HEK293 (cell line): ENCODE results near the gene PDYN.

Experiments used
- CTCF ChIA-PET: fragments of 350-600 bp; formaldehyde crosslinking; extraction: SDS; loops from one replicate; lab custom pipeline; 2021; ENCODE audit warnings: antibody characterized with exemption; lab: Yijun Ruan, JAX
- POLR2A ChIA-PET: fragments of 300-600 bp; formaldehyde crosslinking; extraction: SDS; loops from one replicate; lab custom pipeline; 2020; ENCODE audit warnings: antibody characterized with exemption, inconsistent platforms; lab: Yijun Ruan, JAX
- H3K27ac ChIP-seq: fragments of 200-500 bp; sonication (Bioruptor generic); 2 replicates; pipeline ENCODE4 v1.5.1; 2014; ENCODE audit warnings: low read depth, low read length, control low read depth, inconsistent platforms; ENCODE audit errors: extremely low read depth
- H3K36me3 ChIP-seq, 2 experiments: fragments of 200-500 bp in 1 of 2; sonication (Bioruptor generic) in 1 of 2; 1 replicate in 1 of 2; 2 replicates in 1 of 2; pipeline ENCODE4 v1.5.1; 2014 to 2017; ENCODE audit warnings: inconsistent platforms in 2 of 2, low read length in 2 of 2; ENCODE audit not compliant: control insufficient read depth in 2 of 2, insufficient read depth in 1 of 2
- H3K4me1 ChIP-seq: fragments of 200-500 bp; sonication (Bioruptor generic); 2 replicates; pipeline ENCODE4 v1.5.1; 2014; ENCODE audit warnings: mild to moderate bottlenecking, low read length, inconsistent platforms; ENCODE audit not compliant: control insufficient read depth, insufficient read depth
- H3K4me3 ChIP-seq: 2 replicates; pipeline ENCODE4 v1.5.1; 2011; ENCODE audit warnings: low read depth, mild to moderate bottlenecking, control low read depth, low read length, moderate library complexity
- H3K9me3 ChIP-seq: fragments of 200-500 bp; sonication (Bioruptor generic); 2 replicates; pipeline ENCODE4 v1.5.1; 2014; ENCODE audit warnings: low read depth, low read length, inconsistent platforms; ENCODE audit not compliant: control insufficient read depth, insufficient read depth
- GLI4 ChIP-seq: fragments of 450-650 bp; formaldehyde crosslinking; IDR thresholded peaks from 2 replicates; pipeline ENCODE4 v1.5.1; 2016; ENCODE audit warnings: missing biosample characterization, missing genetic modification characterization
- HIC1 ChIP-seq: fragments of 450-650 bp; formaldehyde crosslinking; IDR thresholded peaks from 2 replicates; pipeline ENCODE4 v1.5.1; 2016; ENCODE audit warnings: missing biosample characterization, missing genetic modification characterization
- HOXC10 ChIP-seq: sonication (generic); formaldehyde crosslinking; IDR thresholded peaks from 2 replicates; pipeline ENCODE4 v1.8.1; 2023; ENCODE audit warnings: mild to moderate bottlenecking, missing genetic modification reagents
- MZF1 ChIP-seq: fragments of 450-650 bp; formaldehyde crosslinking; IDR thresholded peaks from 2 replicates; pipeline ENCODE4 v1.5.1; 2017; ENCODE audit warnings: missing biosample characterization, missing genetic modification characterization, borderline replicate concordance
- PRDM4 ChIP-seq: fragments of 450-650 bp; formaldehyde crosslinking; IDR thresholded peaks from 2 replicates; pipeline ENCODE4 v1.5.1; 2017; ENCODE audit warnings: missing biosample characterization, missing genetic modification characterization
- REPIN1 ChIP-seq: fragments of 450-650 bp; formaldehyde crosslinking; IDR thresholded peaks from 2 replicates; pipeline ENCODE4 v1.5.1; 2017; ENCODE audit warnings: missing biosample characterization, missing genetic modification characterization, low read depth
- TRIM28 ChIP-seq: IDR thresholded peaks from 2 replicates; pipeline ENCODE4 v1.6.1; 2011; ENCODE audit warnings: low read length, control low read depth, borderline replicate concordance
- YY2 ChIP-seq: fragments of 450-650 bp; formaldehyde crosslinking; IDR thresholded peaks from 2 replicates; pipeline ENCODE4 v1.5.1; 2016; ENCODE audit warnings: missing biosample characterization, missing genetic modification characterization
- ZNF10 ChIP-seq: fragments of 450-650 bp; formaldehyde crosslinking; IDR thresholded peaks from 2 replicates; pipeline ENCODE4 v1.5.1; 2017; ENCODE audit warnings: missing biosample characterization, missing genetic modification characterization
- ZNF121 ChIP-seq: fragments of 450-650 bp; formaldehyde crosslinking; IDR thresholded peaks from 2 replicates; pipeline ENCODE4 v1.5.1; 2016; ENCODE audit warnings: missing biosample characterization, missing genetic modification characterization
- ZNF248 ChIP-seq: fragments of 450-650 bp; formaldehyde crosslinking; IDR thresholded peaks from 2 replicates; pipeline ENCODE4 v1.5.1; 2017; ENCODE audit warnings: missing biosample characterization, missing genetic modification characterization
- ZNF274 ChIP-seq, 2 experiments: fragments of 200-500 bp in 1 of 2; fragments of 450-650 bp in 1 of 2; sonication (Bioruptor generic) in 1 of 2; formaldehyde crosslinking in 1 of 2; IDR thresholded peaks; 2 replicates each; pipeline versions ENCODE4 v1.5.1 to v1.6.1; 2014 to 2016; ENCODE audit warnings: borderline replicate concordance in 1 of 2, inconsistent platforms in 1 of 2, low read length in 1 of 2, missing biosample characterization in 1 of 2, missing genetic modification characterization in 1 of 2
- ZNF280D ChIP-seq: fragments of 450-650 bp; formaldehyde crosslinking; IDR thresholded peaks from 2 replicates; pipeline ENCODE4 v1.5.1; 2016; ENCODE audit warnings: missing biosample characterization, missing genetic modification characterization
- ZNF335 ChIP-seq: fragments of 450-650 bp; formaldehyde crosslinking; conservative IDR thresholded peaks from 2 replicates; pipeline ENCODE4 v1.5.1; 2016; ENCODE audit warnings: missing biosample characterization, missing genetic modification characterization
- ZNF433 ChIP-seq: fragments of 450-650 bp; formaldehyde crosslinking; IDR thresholded peaks from 2 replicates; pipeline ENCODE4 v1.5.1; 2016; ENCODE audit warnings: missing biosample characterization, missing genetic modification characterization, low read depth
- ZNF518A ChIP-seq: fragments of 450-650 bp; formaldehyde crosslinking; conservative IDR thresholded peaks from 2 replicates; pipeline ENCODE4 v1.5.1; 2016; ENCODE audit warnings: low read depth, missing biosample characterization, missing genetic modification characterization
- ZNF529 ChIP-seq: fragments of 450-650 bp; formaldehyde crosslinking; IDR thresholded peaks from 2 replicates; pipeline ENCODE4 v1.5.1; 2017; ENCODE audit warnings: missing genetic modification characterization, missing biosample characterization; ENCODE audit not compliant: insufficient replicate concordance
- ZNF571 ChIP-seq: fragments of 450-650 bp; formaldehyde crosslinking; IDR thresholded peaks from 2 replicates; pipeline ENCODE4 v1.5.0; 2017; ENCODE audit warnings: missing biosample characterization, missing genetic modification characterization
- ZNF585B ChIP-seq: fragments of 450-650 bp; formaldehyde crosslinking; IDR thresholded peaks from 2 replicates; pipeline ENCODE4 v1.5.1; 2016; ENCODE audit warnings: missing biosample characterization, missing genetic modification characterization
- ZNF792 ChIP-seq: fragments of 450-650 bp; formaldehyde crosslinking; IDR thresholded peaks from 2 replicates; pipeline ENCODE4 v1.5.1; 2016; ENCODE audit warnings: missing biosample characterization, missing genetic modification characterization
- ZNF830 ChIP-seq: fragments of 450-650 bp; IDR thresholded peaks from 2 replicates; pipeline ENCODE4 v1.5.0; 2018; ENCODE audit warnings: missing biosample characterization, missing genetic modification characterization, low read depth, mild to moderate bottlenecking, moderate library complexity

The PDYN gene

GRCh38 chr20:1998715-1999114 lies 4.9 kb upstream of the PDYN start (continued):
- TF ChIP-seq PRDM4 (tag by site-specific recombination) (no peak), YY2 (tag by site-specific recombination) (no peak), ZNF121 (no peak), ZNF274 (IDR thresholded peaks at IDR 0.05; ENCODE audit: low read length) (no peak), ZNF274 (tag by site-specific recombination; IDR thresholded peaks at IDR 0.05; ENCODE audit: borderline replicate concordance) (no peak), ZNF248 (tag by site-specific recombination) (no peak), ZNF571 (tag by site-specific recombination) (no peak)
- TF ChIP-seq, all 188 proteins: peak for 0

GRCh38 chr20:1998193-1998520 lies 4.3 kb upstream of the PDYN start:
- Histone ChIP-seq H3K9me3 (no peaks in the 10 kb centered on the region), H3K4me1 (no peaks in the 10 kb centered on the region), H3K27ac (no peak overlapping the region), H3K4me3 (no peak overlapping the region), H3K36me3 (no peaks in the 10 kb centered on the region)
- ChIA-PET CTCF (interaction anchor here (0.7 kb wide), 1 partner anchor 69 kb away, joined by 3 read pairs; no protein-coding TSS in a partner anchor), POLR2A (no interaction called here)
- TF ChIP-seq GLI4 (no peak), ZNF830 (tag by site-specific recombination) (no peak), ZNF585B (no peak), ZNF335 (tag by site-specific recombination) (no peak), ZNF433 (no peak), HOXC10 (CRISPR knock-in tag) (no peak), ZNF792 (tag by site-specific recombination) (no peak)

GRCh38 chr20:1997483-1998192 lies 3.8 kb upstream of the PDYN start:
- H3K27ac ChIP-seq: no peak overlapping the region
- CTCF ChIA-PET: interaction anchor here (0.7 to 1.8 kb wide), 3 partner anchors 9 to 69 kb away, joined by 3 to 9 read pairs (median 3); no protein-coding TSS in a partner anchor
- TF ChIP-seq ZNF10 (tag by site-specific recombination) (no peak), REPIN1 (tag by site-specific recombination) (no peak), ZNF518A (tag by site-specific recombination) (no peak), MZF1 (no peak), TRIM28 (no peak), ZNF529 (tag by site-specific recombination) (no peak), ZNF280D (no peak), HIC1 (tag by site-specific recombination) (no peak)

More at GRCh38 chr20:1997483-1998192, 3.8 kb upstream of the PDYN start:
- Histone ChIP-seq H3K4me1 (no peaks in the 10 kb centered on the region), H3K36me3 (no peaks in the 10 kb centered on the region), H3K9me3 (no peaks in the 10 kb centered on the region), H3K4me3 (no peak overlapping the region)
- POLR2A ChIA-PET: interaction anchor here (1.2 kb wide), 1 partner anchor 105 kb away, joined by 3 read pairs; no protein-coding TSS in a partner anchor
